Measurements from ENCODE around the gene FBN2. TPM values are rescaled to one million over a fixed set of nuclear protein-coding genes. Genes with fewer than 3 reads are reported as not detected.

Gene FBN2
- total RNA-seq, 1 experiment from 2014 or later: 0.08 TPM

DNA sequence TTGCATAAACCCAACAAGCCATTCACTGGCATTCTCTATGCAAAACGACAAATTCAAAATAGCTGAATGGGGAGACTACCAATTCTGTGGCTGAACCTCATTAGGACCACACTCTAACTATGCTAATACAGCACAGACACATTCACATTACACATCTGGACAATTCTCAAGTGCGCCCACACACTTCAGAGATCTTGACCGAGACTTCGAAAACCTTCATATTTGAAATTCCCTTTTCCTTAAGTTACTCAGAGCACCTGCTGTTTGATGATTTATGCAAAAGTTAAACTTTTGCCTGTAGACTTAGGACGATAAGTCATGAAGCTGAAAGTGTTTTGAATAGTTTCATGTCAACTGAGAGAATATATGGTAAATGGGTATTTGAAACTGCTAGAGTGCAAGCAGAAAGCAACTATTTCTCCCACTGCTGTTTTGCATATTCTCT lies 111.9 kb downstream of the FBN2 start:
- TF ChIP-seq SIN3A (IDR thresholded peaks at IDR 0.05; ENCODE audit: borderline replicate concordance, insufficient read depth, low read depth, low read length) (no peak), POLR2AphosphoS5 (IDR thresholded peaks at IDR 0.05; ENCODE audit: low read depth, low read length) (no peak), REST (IDR thresholded peaks at IDR 0.05; ENCODE audit: insufficient read depth in 1 of 2, low read depth in 2 of 2, low read length in 1 of 2) (no peak), TCF7L2 (IDR thresholded peaks at IDR 0.05; ENCODE audit: low read depth, low read length) (no peak), CTCF (IDR thresholded peaks at IDR 0.05) (no peak)
- H3K4me1 ChIP-seq (ENCODE audit: control insufficient read depth, insufficient read depth, low read length): no peaks in the 10 kb centered on the region
- intact Hi-C loops (cut with micrococcal nuclease; ENCODE audit: unreplicated experiment): no loop called here
- ChIA-PET CTCF (no interaction called here), POLR2A (no interaction called here)
- no peaks in the 10 kb centered on the region for H3K27me3 ChIP-seq (ENCODE audit: control insufficient read depth, insufficient read depth, low read length)
- in situ Hi-C loops (cut with HindIII; ENCODE audit: low pct_unique_long_range_greater_than_20kb, low sequenced_read_pairs): no loop called here
- DNase-seq (ENCODE audit: low read depth, low spot score) (no peak), ATAC-seq (no peak)
- no peak overlapping the region for H3K4me3 ChIP-seq (ENCODE audit: low read depth in 2 of 2, low read length in 2 of 2)
- H3K36me3 ChIP-seq (ENCODE audit: control insufficient read depth, insufficient read depth, low read length): no peaks in the 10 kb centered on the region
- no peaks in the 10 kb centered on the region; the same call in 1 of the 2 replicates for H3K9me3 ChIP-seq (ENCODE audit: control insufficient read depth, insufficient read depth, low read depth, low read length)
- no peak overlapping the region for H3K27ac ChIP-seq (ENCODE audit: low read length)
- no TSS peak for BruUV-seq (replicated peaks)

DNA sequence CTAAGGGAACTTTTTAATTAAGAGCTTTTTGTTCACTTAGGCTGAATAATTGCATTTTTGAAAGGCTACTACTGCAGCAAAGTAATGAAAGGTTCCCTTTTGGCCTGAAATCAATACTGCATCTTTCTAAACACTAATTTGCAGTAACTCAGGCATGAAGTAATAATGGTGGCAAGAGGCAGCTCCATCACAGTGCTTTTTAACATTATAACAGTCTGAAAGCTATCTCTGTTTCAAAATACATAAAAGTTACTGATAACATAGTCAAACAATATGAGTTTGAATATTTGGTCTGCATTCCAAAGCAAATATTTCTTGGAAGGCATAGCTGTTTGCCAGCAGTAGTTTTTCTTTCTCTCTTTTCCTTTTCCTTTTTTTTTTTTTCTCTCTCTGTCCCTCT lies 113.4 kb downstream of the FBN2 start:
- DNase-seq (ENCODE audit: low read depth, low spot score): no peak
- no peak overlapping the region for H3K27ac ChIP-seq (ENCODE audit: low read length)
- H3K4me1 ChIP-seq (ENCODE audit: control insufficient read depth, insufficient read depth, low read length): no peaks in the 10 kb centered on the region
- intact Hi-C loops (cut with micrococcal nuclease; ENCODE audit: unreplicated experiment) (no loop called here), in situ Hi-C loops (cut with HindIII; ENCODE audit: low pct_unique_long_range_greater_than_20kb, low sequenced_read_pairs) (no loop called here)
- H3K9me3 ChIP-seq (ENCODE audit: control insufficient read depth, insufficient read depth, low read depth, low read length): no peaks in the 10 kb centered on the region; the same call in 1 of the 2 replicates
- no peaks in the 10 kb centered on the region for H3K36me3 ChIP-seq (ENCODE audit: control insufficient read depth, insufficient read depth, low read length)
- BruUV-seq (replicated peaks): no TSS peak
- ChIA-PET POLR2A (no interaction called here), CTCF (no interaction called here)
- no peak for ATAC-seq
- no peak overlapping the region for H3K4me3 ChIP-seq (ENCODE audit: low read depth in 2 of 2, low read length in 2 of 2)
- H3K27me3 ChIP-seq (ENCODE audit: control insufficient read depth, insufficient read depth, low read length): no peaks in the 10 kb centered on the region
- no peak for TF ChIP-seq SIN3A (IDR thresholded peaks at IDR 0.05; ENCODE audit: borderline replicate concordance, insufficient read depth, low read depth, low read length)
- TF ChIP-seq REST (IDR thresholded peaks at IDR 0.05; ENCODE audit: insufficient read depth in 1 of 2, low read depth in 2 of 2, low read length in 1 of 2): no peak
- no peak for TF ChIP-seq TCF7L2 (IDR thresholded peaks at IDR 0.05; ENCODE audit: low read depth, low read length)
- no peak for TF ChIP-seq CTCF (IDR thresholded peaks at IDR 0.05)
- TF ChIP-seq POLR2AphosphoS5 (IDR thresholded peaks at IDR 0.05; ENCODE audit: low read depth, low read length): no peak
